ENCODE results near the gene POLD1. TPM values are rescaled to one million over a fixed set of nuclear protein-coding genes. Genes with fewer than 3 reads are reported as not detected.
A peak's percentile ranks its signal among the peaks of the same experiment; 100 is the strongest.

POLD1 gene
- total RNA-seq, 4 donors from 2014 or later = 10.8 to 28.2 (median 15.5) TPM

DNA sequence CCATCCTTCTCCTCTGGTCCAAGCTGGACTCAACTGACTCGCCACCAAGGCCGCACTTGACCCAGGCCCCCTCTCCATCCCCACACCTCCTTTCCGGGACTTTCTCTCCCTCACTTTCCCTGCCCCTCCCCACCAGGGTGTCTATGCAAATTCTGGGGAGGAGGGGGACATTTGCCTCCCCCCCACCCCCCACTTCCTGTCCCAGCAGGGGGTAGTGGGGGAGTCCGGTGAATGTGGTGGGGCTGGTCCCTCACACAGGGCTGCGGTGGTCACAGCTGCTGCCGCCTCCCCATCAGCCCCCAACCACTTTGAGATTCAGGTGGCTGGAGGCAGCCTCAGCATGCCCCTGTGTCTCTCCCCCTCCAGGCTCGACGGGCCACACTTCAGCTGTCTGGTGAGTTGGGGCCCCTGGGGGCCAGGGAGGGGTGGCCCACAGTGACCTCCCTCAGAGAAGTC is 35.5 kb downstream of the POLD1 start:
- WGBS, 2 donors = 25 to 30% methylated on average over 8 of the region's 8 CpGs
- no peak for DNase-seq (ENCODE audit: low spot score in 2 of 2)
- no peaks in the 10 kb centered on the region for H3K36me3 ChIP-seq
- no peak for TF ChIP-seq EP300 (IDR thresholded peaks at IDR 0.05)
- TF ChIP-seq POLR2A (IDR thresholded peaks at IDR 0.05) = no peak
- TF ChIP-seq, protein P1, sequence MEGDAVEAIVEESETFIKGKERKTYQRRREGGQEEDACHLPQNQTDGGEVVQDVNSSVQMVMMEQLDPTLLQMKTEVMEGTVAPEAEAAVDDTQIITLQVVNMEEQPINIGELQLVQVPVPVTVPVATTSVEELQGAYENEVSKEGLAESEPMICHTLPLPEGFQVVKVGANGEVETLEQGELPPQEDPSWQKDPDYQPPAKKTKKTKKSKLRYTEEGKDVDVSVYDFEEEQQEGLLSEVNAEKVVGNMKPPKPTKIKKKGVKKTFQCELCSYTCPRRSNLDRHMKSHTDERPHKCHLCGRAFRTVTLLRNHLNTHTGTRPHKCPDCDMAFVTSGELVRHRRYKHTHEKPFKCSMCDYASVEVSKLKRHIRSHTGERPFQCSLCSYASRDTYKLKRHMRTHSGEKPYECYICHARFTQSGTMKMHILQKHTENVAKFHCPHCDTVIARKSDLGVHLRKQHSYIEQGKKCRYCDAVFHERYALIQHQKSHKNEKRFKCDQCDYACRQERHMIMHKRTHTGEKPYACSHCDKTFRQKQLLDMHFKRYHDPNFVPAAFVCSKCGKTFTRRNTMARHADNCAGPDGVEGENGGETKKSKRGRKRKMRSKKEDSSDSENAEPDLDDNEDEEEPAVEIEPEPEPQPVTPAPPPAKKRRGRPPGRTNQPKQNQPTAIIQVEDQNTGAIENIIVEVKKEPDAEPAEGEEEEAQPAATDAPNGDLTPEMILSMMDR (IDR thresholded peaks at IDR 0.05) = no peak
- peaks cover 0 to 59% of the 10 kb centered on the region in 2 donors for H3K27me3 ChIP-seq
- H3K9me3 ChIP-seq = no peaks in the 10 kb centered on the region
- peak overlapping the region in 2 of 4 donors; percentile 31 to 38 for H3K4me3 ChIP-seq
- peaks cover 0 to 45% (median 7%) of the 10 kb centered on the region in 4 donors for H3K4me1 ChIP-seq
- H3K27ac ChIP-seq = peak overlapping the region in 1 of 4 donors; percentile 50

DNA sequence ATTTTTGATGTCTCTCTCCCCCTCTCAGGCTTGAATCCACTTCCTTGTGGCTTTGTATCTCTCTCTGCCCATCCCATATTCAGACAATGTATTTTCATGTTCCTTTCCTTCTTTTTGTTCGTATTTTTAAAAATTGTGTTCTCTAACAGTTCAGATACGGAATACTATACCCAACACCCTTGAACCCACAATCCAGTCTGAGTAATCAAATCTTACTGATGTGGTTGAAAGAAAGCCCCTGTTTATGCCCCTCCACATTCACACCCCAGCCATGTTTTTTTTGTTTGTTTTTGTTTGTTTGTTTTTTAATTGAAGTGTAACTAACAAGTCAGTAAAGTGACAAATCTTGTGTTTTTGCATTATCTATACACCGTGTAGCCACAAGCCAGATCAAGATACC is 36.0 kb downstream of the POLD1 start:
- Histone ChIP-seq H3K27ac (no peak overlapping the region), H3K27me3 (peaks cover 0 to 59% of the 10 kb centered on the region in 2 donors), H3K9me3 (no peaks in the 10 kb centered on the region), H3K4me3 (peak overlapping the region in 1 of 4 donors; percentile 38), H3K36me3 (no peaks in the 10 kb centered on the region), H3K4me1 (peaks cover 0 to 42% (median 7%) of the 10 kb centered on the region in 4 donors)
- TF ChIP-seq POLR2A (IDR thresholded peaks at IDR 0.05) = no peak
- TF ChIP-seq, protein P1 (IDR thresholded peaks at IDR 0.05) = no peak
- TF ChIP-seq EP300 (IDR thresholded peaks at IDR 0.05) = no peak
- no peak for DNase-seq (ENCODE audit: low spot score in 2 of 2)
- 38 to 50% methylated on average over 3 of the region's 3 CpGs for WGBS, 2 donors

DNA sequence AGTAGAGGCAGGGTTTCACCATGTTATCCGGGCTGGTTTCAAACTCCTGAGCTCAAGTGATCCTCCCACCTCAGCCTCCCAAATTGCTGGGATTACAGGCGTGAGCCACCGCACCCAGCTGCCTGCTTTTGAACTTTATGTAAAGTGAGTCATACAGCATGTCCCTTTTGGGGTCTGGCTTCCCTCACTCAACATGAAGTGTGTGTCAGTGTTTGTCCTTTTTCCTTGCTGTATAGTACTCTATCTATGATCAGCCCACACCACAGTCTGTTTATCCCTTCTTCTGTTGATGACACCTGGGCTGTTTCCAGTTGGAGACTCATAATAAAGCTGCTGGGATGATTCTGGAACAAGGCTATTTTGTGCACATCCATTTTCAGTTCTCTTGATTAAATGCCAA is 36.7 kb downstream of the POLD1 start:
- Histone ChIP-seq H3K27me3 (peaks cover 0 to 59% of the 10 kb centered on the region in 2 donors), H3K36me3 (no peaks in the 10 kb centered on the region), H3K9me3 (no peaks in the 10 kb centered on the region), H3K27ac (no peak overlapping the region), H3K4me3 (no peak overlapping the region), H3K4me1 (peaks cover 0 to 37% (median 7%) of the 10 kb centered on the region in 4 donors)
- DNase-seq (ENCODE audit: low spot score in 2 of 2) = no peak
- WGBS, 2 donors = 84% methylated on average over 3 of the region's 3 CpGs
- TF ChIP-seq POLR2A (IDR thresholded peaks at IDR 0.05) (no peak), EP300 (IDR thresholded peaks at IDR 0.05) (no peak)
- TF ChIP-seq, protein P1 (IDR thresholded peaks at IDR 0.05) = no peak

DNA sequence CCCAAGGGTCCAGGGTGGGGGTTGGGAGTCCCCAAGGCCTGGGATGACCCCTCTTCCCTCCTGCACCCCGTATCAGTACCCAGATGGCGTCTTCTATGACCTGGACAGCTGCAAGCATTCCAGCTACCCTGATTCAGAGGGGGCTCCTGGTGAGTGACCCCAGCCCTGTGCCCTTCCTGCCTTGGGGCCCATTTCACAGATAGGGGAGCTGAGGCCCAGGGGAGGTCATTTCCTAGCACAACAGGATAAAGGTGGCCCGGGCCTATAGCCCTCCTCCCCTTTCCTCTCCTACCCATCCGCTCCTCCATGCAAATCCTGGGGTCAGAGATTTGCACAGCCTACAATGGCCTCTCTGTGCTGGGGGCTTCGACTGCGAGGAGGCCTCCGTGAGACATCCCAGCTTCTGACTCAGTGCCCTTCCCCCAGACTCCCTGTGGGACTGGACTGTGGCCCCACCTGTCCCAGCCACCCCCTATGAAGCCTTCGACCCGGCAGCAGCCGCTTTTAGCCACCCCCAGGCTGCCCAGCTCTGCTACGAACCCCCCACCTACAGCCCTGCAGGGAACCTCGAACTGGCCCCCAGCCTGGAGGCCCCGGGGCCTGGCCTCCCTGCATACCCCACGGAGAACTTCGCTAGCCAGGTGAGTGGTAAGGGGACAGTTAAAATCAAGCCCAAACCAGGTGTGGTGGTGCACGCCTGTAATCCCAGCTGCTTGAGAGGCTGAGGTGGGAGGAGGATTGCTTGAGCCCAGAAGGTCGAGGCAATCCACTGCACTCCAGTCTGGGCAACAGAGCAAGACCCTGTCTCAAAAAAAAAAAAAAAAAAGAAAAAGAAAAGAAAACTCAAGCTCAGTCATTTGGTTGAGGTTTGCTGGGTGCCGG is 38.5 kb downstream of the POLD1 start:
- DNase-seq (ENCODE audit: low spot score in 2 of 2) = no peak
- no peak overlapping the region for H3K4me3 ChIP-seq
- TF ChIP-seq EP300 (IDR thresholded peaks at IDR 0.05) (no peak), POLR2A (IDR thresholded peaks at IDR 0.05) (no peak)
- TF ChIP-seq, protein P1 (IDR thresholded peaks at IDR 0.05) = no peak
- H3K36me3 ChIP-seq = no peaks in the 10 kb centered on the region
- WGBS, 2 donors = 71 to 74% methylated on average over 18 of the region's 18 CpGs
- peaks cover 0 to 20% (median 0%) of the 10 kb centered on the region in 4 donors for H3K4me1 ChIP-seq
- no peak overlapping the region for H3K27ac ChIP-seq
- H3K27me3 ChIP-seq = peaks cover 0 to 53% of the 10 kb centered on the region in 2 donors
- H3K9me3 ChIP-seq = no peaks in the 10 kb centered on the region

All from tibial nerve (tissue), 4 donors.